CD4-positive, CD25-positive, alpha-beta regulatory T cell (primary cell): ENCODE measurements around the gene CNOT1. TPM values are rescaled to one million over a fixed set of nuclear protein-coding genes. Genes with fewer than 3 reads are reported as not detected.
"Not testable (repeated sequence)": the region's sequence is repeated elsewhere in the genome, so short reads cannot be mapped to it uniquely, and the experiment has no call there.

Experiments used
- ATAC-seq, 2 donors: fragments of 150-1000 bp; cut with Tn5 transposase; one replicate each; pipeline ENCODE4 v1.10.0; 2021; ENCODE audit warnings: low read depth in 2 of 2, moderate number of reproducible peaks in 2 of 2, moderate library complexity in 1 of 2
- DNase-seq, 3 donors: peaks; one replicate each; pipeline versions ENCODE4 v3.0.0 to v3.0.0-alpha.2; 2012 to 2022; ENCODE audit warnings: mixed read lengths in 1 of 3
- H3K27ac ChIP-seq: one replicate; pipeline ENCODE4 v1.7.0; 2013; ENCODE audit warnings: mild to moderate bottlenecking, low read length; ENCODE audit not compliant: insufficient read depth, poor library complexity, severe bottlenecking
- H3K27me3 ChIP-seq: one replicate; pipeline ENCODE4 v1.7.0; 2013; ENCODE audit warnings: low read length; ENCODE audit not compliant: control insufficient read depth, insufficient read depth
- H3K36me3 ChIP-seq: one replicate; pipeline ENCODE4 v1.7.0; 2013; ENCODE audit warnings: mild to moderate bottlenecking, low read length, moderate library complexity; ENCODE audit not compliant: control insufficient read depth, insufficient read depth
- H3K4me1 ChIP-seq: 2 replicates; pipeline ENCODE4 v1.7.0; 2013; ENCODE audit warnings: mild to moderate bottlenecking, low read length; ENCODE audit not compliant: insufficient read depth, control insufficient read depth, poor library complexity, severe bottlenecking
- H3K4me3 ChIP-seq: one replicate; pipeline ENCODE4 v1.7.0; 2013; ENCODE audit warnings: low read depth, mild to moderate bottlenecking, low read length, moderate library complexity
- H3K9me3 ChIP-seq, 2 experiments: 1 replicate in 1 of 2; 2 replicates in 1 of 2; pipeline ENCODE4 v1.7.0; 2013; ENCODE audit warnings: low read length in 2 of 2, mild to moderate bottlenecking in 1 of 2, moderate library complexity in 1 of 2; ENCODE audit not compliant: control insufficient read depth in 2 of 2
- H3K27ac Mint-ChIP-seq, 3 donors: one replicate each; pipeline ENCODE4 v1.8.0; 2020 to 2022; ENCODE audit warnings: mild to moderate bottlenecking in 3 of 3, mixed read lengths in 3 of 3, moderate library complexity in 2 of 3
- H3K27me3 Mint-ChIP-seq: one replicate; pipeline ENCODE4 v1.8.0; 2022; ENCODE audit warnings: mild to moderate bottlenecking, mixed read lengths
- H3K36me3 Mint-ChIP-seq: one replicate; pipeline ENCODE4 v1.8.0; 2020; ENCODE audit warnings: mixed read lengths
- H3K4me1 Mint-ChIP-seq, 4 donors: one replicate each; pipeline ENCODE4 v1.8.0; 2020 to 2022; ENCODE audit warnings: mixed read lengths in 4 of 4, mild to moderate bottlenecking in 1 of 4
- H3K4me3 Mint-ChIP-seq, 4 donors: one replicate each; pipeline ENCODE4 v1.8.0; 2020 to 2022; ENCODE audit warnings: mild to moderate bottlenecking in 4 of 4, mixed read lengths in 4 of 4, moderate library complexity in 3 of 4
- H3K9me3 Mint-ChIP-seq, 7 donors: one replicate each; pipeline ENCODE4 v1.8.0; 2020 to 2022; ENCODE audit warnings: mixed read lengths in 7 of 7, mild to moderate bottlenecking in 3 of 7, moderate library complexity in 2 of 7
- polyA plus RNA-seq, 4 donors: library from polyadenylated mRNA; unstranded; fragments of 300-500 nt; fragmentation: Illumina TruSeq; gene quantifications; one replicate each; pipeline ENCODE4 v1.2.3, GENCODE V29; 2021
- total RNA-seq: library from RNA; stranded (reverse); gene quantifications from one replicate; pipeline ENCODE4 v1.2.3, GENCODE V29; 2022

The CNOT1 gene
- total and polyA plus RNA-seq, 5 donors from 2014 or later = 78.7 to 252 (median 87.1) TPM

DNA sequence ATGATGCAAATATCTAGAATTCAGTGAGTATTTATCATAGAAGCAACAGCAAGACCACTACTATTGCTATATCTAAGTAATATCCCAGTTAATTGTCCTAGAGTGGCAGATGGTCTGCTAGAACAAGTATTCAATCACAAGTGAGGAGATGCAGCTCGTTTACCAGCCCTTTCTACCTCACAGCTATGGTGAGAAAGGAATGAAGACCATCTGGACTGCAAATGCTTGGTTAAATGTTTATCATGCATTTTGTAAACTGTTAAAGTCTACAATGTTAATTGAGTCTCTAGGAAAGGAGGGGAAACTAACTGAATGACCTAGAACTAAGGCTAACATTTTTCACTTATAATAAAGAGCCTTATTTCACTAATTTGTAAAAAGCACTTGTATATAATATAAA, 52.5 kb downstream of the CNOT1 start:
- Histone ChIP-seq H3K4me3 (no peak overlapping the region), H3K36me3 (peaks cover 93% of the 10 kb centered on the region), H3K9me3 (no peaks in the 10 kb centered on the region), H3K27me3 (no peaks in the 10 kb centered on the region), H3K27ac (no peak overlapping the region), H3K4me1 (no peaks in the 10 kb centered on the region)
- Mint-ChIP-seq H3K36me3 (peaks cover 49% of the 10 kb centered on the region), H3K4me1 (peaks cover 0 to 2% (median under 1%) of the 10 kb centered on the region in 4 donors), H3K4me3 (no peak overlapping the region), H3K27ac (peak overlapping the region in 1 of 3 donors; percentile 69), H3K9me3 (no peaks in the 10 kb centered on the region), H3K27me3 (no peaks in the 10 kb centered on the region)
- ATAC-seq = no peak
- no peak for DNase-seq

GRCh38 chr16:58574895-58575294, 54.7 kb downstream of the CNOT1 start:
- Mint-ChIP-seq H3K9me3 (no peaks in the 10 kb centered on the region), H3K36me3 (peaks cover 56% of the 10 kb centered on the region), H3K27ac (peak overlapping the region in 1 of 3 donors; percentile 44), H3K4me1 (peaks cover 0 to 13% (median 9%) of the 10 kb centered on the region in 4 donors), H3K27me3 (no peaks in the 10 kb centered on the region), H3K4me3 (no peak overlapping the region)
- ATAC-seq (no peak), DNase-seq (no peak)
- no peak overlapping the region for H3K4me3 ChIP-seq
- no peaks in the 10 kb centered on the region for H3K27me3 ChIP-seq
- no peaks in the 10 kb centered on the region for H3K4me1 ChIP-seq
- H3K9me3 ChIP-seq = no peaks in the 10 kb centered on the region
- peaks cover 93% of the 10 kb centered on the region for H3K36me3 ChIP-seq
- H3K27ac ChIP-seq = no peak overlapping the region

- H3K36me3 Mint-ChIP-seq = peaks cover 43% of the 10 kb centered on the region
- peaks cover 7 to 35% (median 25%) of the 10 kb centered on the region in 4 donors for H3K4me1 Mint-ChIP-seq
- not testable (repeated sequence) for H3K4me3 Mint-ChIP-seq, H3K27me3 ChIP-seq, ATAC-seq, H3K27me3 Mint-ChIP-seq, DNase-seq, H3K4me1 ChIP-seq, H3K27ac ChIP-seq, H3K9me3 Mint-ChIP-seq, H3K9me3 ChIP-seq, H3K4me3 ChIP-seq
- peaks cover 68% of the 10 kb centered on the region for H3K36me3 ChIP-seq
- H3K27ac Mint-ChIP-seq = peak overlapping the region in 1 of 3 donors; percentile 23
Measured at GRCh38 chr16:58565697-58566096, 63.9 kb downstream of the CNOT1 start.

- H3K27ac Mint-ChIP-seq = no peak overlapping the region
Measured at GRCh38 chr16:58563775-58564174, 65.9 kb downstream of the CNOT1 start.

DNA sequence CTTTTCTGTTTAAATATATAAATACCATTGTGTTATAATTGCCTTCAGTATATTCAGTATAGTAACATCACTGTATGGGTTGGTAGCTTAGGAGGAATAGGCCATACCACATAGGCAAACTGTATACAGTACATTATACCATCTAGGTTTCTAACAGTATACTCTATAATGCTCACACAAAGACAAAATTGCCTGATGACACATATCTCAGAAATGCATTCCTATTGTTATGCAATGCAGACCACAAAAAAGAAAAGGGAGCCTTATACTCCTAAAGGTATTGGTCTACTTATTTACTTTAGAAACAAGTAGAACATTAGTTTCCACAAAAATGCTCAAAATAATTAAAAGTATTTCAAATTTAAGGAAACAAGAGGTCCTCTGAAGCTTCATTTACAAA, 66.4 kb downstream of the CNOT1 start:
- Mint-ChIP-seq H3K27ac (no peak overlapping the region), H3K9me3 (no peaks in the 10 kb centered on the region), H3K36me3 (peaks cover 29% of the 10 kb centered on the region), H3K4me1 (peaks cover 7 to 19% (median 16%) of the 10 kb centered on the region in 4 donors), H3K27me3 (no peaks in the 10 kb centered on the region), H3K4me3 (no peak overlapping the region)
- Histone ChIP-seq H3K9me3 (no peaks in the 10 kb centered on the region), H3K36me3 (peaks cover 68% of the 10 kb centered on the region), H3K4me1 (no peaks in the 10 kb centered on the region), H3K27ac (no peak overlapping the region), H3K27me3 (no peaks in the 10 kb centered on the region), H3K4me3 (no peak overlapping the region)
- DNase-seq (no peak), ATAC-seq (no peak)

More at GRCh38 chr16:58563775-58564174, 65.9 kb downstream of the CNOT1 start:
- DNase-seq (no peak), ATAC-seq (no peak)
- no peaks in the 10 kb centered on the region for H3K27me3 Mint-ChIP-seq
- no peak overlapping the region for H3K4me3 Mint-ChIP-seq
- no peaks in the 10 kb centered on the region for H3K4me1 ChIP-seq
- no peaks in the 10 kb centered on the region for H3K27me3 ChIP-seq
- H3K27ac ChIP-seq = no peak overlapping the region
- H3K4me1 Mint-ChIP-seq = peaks cover 7 to 21% (median 15%) of the 10 kb centered on the region in 4 donors
- H3K9me3 Mint-ChIP-seq = no peaks in the 10 kb centered on the region
- H3K36me3 ChIP-seq = peaks cover 66% of the 10 kb centered on the region
- H3K36me3 Mint-ChIP-seq = peaks cover 28% of the 10 kb centered on the region
- H3K4me3 ChIP-seq = no peak overlapping the region
- no peaks in the 10 kb centered on the region for H3K9me3 ChIP-seq

DNA sequence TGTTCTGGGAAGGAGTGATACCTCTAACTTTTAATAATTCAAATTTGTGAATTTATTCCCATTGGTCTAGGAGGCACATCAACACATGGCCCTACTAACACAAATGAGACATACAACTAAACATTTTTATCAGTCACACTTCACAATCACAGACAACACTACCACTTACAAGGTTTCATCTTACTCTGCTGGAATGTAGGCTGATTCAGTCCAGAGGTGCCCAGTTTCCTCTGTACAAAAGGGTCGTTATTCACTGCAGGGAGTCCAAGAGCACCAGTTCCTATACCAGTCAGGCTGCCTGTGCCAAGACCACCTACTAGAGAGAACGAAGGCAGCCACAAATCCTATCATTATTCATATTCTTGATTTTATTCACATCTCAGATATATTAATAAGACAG, 72.9 kb downstream of the CNOT1 start:
- no peak for ATAC-seq
- Histone ChIP-seq H3K27ac (no peak overlapping the region), H3K4me3 (no peak overlapping the region), H3K27me3 (no peaks in the 10 kb centered on the region), H3K9me3 (no peaks in the 10 kb centered on the region), H3K4me1 (no peaks in the 10 kb centered on the region), H3K36me3 (peaks cover 87% of the 10 kb centered on the region)
- Mint-ChIP-seq H3K36me3 (peaks cover 45% of the 10 kb centered on the region), H3K9me3 (no peaks in the 10 kb centered on the region), H3K4me1 (peaks cover 0 to 6% (median 5%) of the 10 kb centered on the region in 4 donors), H3K27ac (peak overlapping the region in 1 of 3 donors; percentile 61), H3K27me3 (no peaks in the 10 kb centered on the region), H3K4me3 (no peak overlapping the region)
- no peak for DNase-seq

GRCh38 chr16:58551496-58551895, 78.1 kb downstream of the CNOT1 start:
- H3K4me1 Mint-ChIP-seq = peaks cover 0 to 11% (median 6%) of the 10 kb centered on the region in 4 donors
- H3K36me3 Mint-ChIP-seq = peaks cover 36% of the 10 kb centered on the region
- H3K27me3 Mint-ChIP-seq = no peaks in the 10 kb centered on the region
- DNase-seq = no peak
- H3K4me3 ChIP-seq = no peak overlapping the region
- H3K4me1 ChIP-seq = no peaks in the 10 kb centered on the region
- H3K36me3 ChIP-seq = peaks cover 93% of the 10 kb centered on the region
- no peak overlapping the region for H3K4me3 Mint-ChIP-seq
- ATAC-seq = no peak
- peak overlapping the region in 1 of 3 donors; percentile 48 for H3K27ac Mint-ChIP-seq
- no peaks in the 10 kb centered on the region for H3K9me3 ChIP-seq
- H3K27me3 ChIP-seq = no peaks in the 10 kb centered on the region
- H3K27ac ChIP-seq = no peak overlapping the region
- no peaks in the 10 kb centered on the region for H3K9me3 Mint-ChIP-seq

DNA sequence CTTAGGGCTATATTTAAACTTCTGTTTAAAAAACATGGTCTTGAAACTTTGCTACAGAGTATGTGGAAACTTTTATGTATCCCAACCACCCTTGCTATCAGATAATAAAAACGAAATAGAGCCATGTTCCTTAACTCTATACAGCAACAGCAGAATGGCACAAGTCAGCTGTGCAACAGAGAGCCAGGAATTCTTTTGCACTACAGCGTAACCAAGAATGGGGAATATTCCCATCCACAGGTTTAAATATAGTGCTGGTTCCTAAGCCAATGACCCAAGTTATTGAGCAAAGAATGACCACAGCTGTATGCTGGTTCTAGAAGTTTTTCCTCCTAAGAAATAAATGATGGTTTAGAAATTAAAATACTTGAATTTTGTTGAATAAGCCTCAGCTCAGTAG, 81.2 kb downstream of the CNOT1 start:
- Histone ChIP-seq H3K36me3 (peaks cover 94% of the 10 kb centered on the region), H3K27me3 (no peaks in the 10 kb centered on the region), H3K27ac (no peak overlapping the region), H3K4me1 (no peaks in the 10 kb centered on the region), H3K4me3 (no peak overlapping the region), H3K9me3 (no peaks in the 10 kb centered on the region)
- Mint-ChIP-seq H3K9me3 (no peaks in the 10 kb centered on the region), H3K27ac (peak overlapping the region in 1 of 3 donors; percentile 2), H3K36me3 (peaks cover 39% of the 10 kb centered on the region), H3K27me3 (no peaks in the 10 kb centered on the region), H3K4me1 (peaks cover 0 to 16% (median 4%) of the 10 kb centered on the region in 4 donors), H3K4me3 (no peak overlapping the region)
- DNase-seq = no peak
- ATAC-seq = no peak
